Iris pigment epithelial cell (primary cell): ENCODE measurements around the gene JMJD6.
"Not testable (repeated sequence)": the region's sequence is repeated elsewhere in the genome, so short reads cannot be mapped to it uniquely, and the experiment has no call there.

Source experiments
- DNase-seq: peaks from one replicate; pipeline ENCODE4 v3.0.0-alpha.2; 2011; ENCODE audit warnings: low read depth

The JMJD6 gene

DNA sequence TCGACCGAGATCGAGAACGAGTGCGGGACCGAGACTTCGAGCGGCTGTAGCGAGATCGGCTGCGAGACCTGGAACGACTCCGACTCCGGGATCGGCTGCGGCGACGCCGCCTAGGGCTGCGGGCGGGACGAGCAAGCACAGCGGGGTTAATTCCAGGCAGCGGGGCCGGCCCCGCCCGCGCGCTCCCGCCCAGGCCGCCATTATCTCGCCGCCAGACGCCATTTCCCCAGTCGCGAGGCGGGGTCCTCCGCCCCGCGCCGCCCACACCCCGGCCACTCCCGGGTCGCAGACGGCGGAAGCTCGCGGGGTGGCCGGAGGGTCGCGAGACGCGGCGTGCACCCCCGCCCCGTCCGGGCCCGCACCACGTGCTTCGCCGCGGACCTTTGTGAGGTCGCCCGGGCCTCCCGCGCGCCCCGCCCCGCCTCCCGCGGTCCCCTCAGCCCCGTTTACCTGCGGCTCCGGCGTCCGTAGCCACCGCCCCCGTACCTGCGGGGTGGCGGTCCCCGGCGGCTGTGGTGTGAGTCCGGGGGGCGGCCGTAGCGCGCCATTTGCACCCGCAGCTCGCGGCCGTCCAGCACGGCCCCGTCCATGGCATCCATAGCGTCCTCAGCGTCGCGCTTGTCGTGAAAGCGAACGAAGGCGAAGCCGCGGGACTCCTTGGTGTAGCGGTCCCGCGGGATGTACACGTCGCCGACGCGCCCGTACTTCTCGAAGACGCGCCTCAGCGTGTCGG is 10.1 kb upstream of the JMJD6 start:
- peak; percentile 75 for DNase-seq

DNA sequence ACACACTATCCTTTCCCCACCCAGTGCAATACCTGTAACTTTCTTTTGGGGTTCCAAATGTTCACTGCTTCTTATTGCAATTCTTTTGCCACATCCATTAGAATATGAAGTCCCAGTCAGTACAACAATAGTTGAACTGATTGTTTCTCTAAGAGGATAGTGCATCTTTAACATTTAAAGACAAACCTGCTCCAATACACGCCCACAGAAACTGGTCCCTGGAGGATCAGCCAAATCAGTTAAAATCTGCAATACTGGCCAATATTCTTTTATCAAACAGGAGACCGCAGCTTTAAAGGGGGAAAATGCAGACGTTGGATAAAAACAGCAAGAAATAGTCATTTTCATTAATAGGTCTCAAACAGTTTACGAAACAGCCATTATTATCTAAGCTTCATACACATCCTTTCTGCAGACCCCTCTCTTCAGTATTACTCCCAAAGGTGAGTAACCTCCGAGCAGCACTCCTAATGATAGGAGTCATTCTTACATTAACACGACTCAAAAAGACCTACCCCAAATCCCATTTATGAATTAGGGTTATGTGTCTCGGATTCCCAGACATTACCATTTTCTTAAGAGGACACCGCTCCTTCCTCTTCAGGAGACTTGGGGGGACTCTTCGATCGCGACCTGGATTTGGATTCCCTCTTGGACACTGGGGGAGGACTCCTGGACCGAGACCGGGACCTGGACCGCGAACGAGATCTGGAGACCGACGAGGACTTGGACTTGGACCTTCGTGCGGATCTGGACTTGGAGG is 9.4 kb upstream of the JMJD6 start:
- no peak for DNase-seq

- DNase-seq = peak; percentile 62
Observed at GRCh38 chr17:76735006-76735405, 8.6 kb upstream of the JMJD6 start.

- peak; percentile 65 for DNase-seq
Observed at GRCh38 chr17:76734080-76734840, 7.9 kb upstream of the JMJD6 start.

DNA sequence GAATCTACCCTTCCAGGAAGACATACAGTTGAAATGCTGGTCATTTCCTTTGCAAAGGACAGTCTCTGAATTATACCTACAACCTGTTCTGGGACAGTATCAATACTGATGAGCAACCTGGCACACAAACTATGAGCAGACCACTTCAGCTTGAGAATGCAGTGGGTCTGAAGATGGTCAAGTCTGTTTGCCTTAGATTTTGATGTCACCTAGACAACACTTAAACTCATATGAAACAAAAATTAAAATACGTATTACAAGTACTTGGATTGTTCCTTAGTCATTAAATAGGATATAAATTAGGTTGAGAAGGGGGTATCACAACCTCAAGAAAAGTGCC is 7.2 kb upstream of the JMJD6 start:
- DNase-seq = no peak

DNA sequence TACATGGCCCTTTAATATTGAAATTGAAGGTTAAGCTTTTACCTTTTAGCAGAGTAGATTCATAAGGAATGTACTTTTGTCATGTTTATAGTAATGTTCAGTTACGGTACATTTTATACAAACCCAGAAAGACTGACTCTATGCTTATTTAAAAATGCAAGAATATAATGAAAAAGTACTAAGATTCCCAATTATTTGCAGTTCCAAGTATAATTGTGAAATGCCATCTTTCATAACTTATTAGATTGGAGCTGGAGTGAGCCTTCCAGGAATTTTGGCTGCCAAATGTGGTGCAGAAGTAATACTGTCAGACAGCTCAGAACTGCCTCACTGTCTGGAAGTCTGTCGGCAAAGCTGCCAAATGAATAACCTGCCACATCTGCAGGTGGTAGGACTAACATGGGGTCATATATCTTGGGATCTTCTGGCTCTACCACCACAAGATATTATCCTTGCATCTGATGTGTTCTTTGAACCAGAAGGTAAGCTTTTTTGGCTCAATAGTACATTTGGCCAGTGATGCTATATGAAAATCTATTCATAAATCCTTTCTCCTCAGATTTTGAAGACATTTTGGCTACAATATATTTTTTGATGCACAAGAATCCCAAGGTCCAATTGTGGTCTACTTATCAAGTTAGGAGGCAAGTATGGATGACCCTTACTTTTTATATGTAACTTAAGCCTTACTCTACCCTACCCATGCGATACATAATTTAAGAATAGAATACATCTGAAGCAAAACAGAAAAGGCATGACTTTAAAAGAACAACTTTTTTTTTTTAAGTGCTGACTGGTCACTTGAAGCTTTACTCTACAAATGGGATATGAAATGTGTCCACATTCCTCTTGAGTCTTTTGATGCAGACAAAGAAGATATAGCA is 6.6 kb upstream of the JMJD6 start:
- no peak for DNase-seq

GRCh38 chr17:76731800-76732733 is 5.7 kb upstream of the JMJD6 start:
- DNase-seq = not testable (repeated sequence)

- peak; percentile 37 for DNase-seq
Observed at GRCh38 chr17:76727745-76728456, 1.5 kb upstream of the JMJD6 start.

DNA sequence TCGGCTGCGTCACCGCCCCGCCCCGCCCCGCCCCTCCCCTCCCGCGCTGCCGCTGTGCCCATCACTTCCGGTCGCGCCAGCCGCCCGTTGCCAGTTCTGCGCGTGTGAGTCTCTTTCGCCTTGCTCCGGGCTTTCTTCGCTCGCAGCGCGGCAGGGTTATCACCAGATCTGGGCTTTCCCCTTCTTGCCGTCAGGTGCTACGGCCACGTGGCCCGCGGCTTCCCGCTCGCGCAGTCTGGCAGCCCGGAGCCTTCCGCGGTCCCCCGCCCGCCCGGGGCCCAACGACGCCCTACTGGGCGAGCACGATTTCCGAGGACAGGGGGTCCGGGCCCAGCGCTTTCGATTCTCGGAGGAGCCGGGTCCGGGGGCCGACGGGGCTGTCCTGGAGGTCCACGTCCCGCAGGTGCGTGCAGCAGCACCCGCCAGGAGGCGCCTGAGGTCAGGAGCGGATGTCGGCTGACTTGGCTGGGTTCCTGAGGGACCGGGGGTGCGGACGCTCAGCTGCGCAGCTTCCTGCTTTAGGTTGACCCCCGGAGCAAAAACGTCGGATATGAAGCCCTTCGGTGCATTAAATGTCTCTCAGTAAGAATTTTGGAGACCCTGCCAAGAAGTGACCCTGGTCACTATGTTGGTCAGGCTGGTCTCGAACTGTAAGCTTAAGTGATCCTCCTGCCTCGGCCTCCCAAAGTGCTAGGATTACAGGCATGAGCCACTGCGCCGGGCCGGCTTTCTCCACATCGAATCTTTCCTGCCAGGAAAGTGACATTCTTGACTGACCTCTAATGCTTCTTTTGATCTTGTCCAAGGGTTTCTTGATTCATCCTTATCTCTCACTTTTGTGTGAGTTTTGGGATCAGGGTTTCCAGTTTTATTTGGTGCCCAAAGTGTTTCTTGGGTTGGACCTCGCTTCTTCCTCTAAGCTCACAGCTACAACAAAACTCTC is 641 bp upstream of the JMJD6 start, which contains the start of gene METTL23:
TSS of gene METTL23 (plus strand) at position 64 of the 943 bp plus-strand sequence. CDS start 2,872 bp downstream, outside the sequence.
- DNase-seq = peak; percentile 75

- DNase-seq = peak; percentile 45
Observed at GRCh38 chr17:76725580-76726230, 701 bp downstream of the JMJD6 start.

GRCh38 chr17:76723812-76724211 is 2.6 kb downstream of the JMJD6 start:
- no peak for DNase-seq

DNA sequence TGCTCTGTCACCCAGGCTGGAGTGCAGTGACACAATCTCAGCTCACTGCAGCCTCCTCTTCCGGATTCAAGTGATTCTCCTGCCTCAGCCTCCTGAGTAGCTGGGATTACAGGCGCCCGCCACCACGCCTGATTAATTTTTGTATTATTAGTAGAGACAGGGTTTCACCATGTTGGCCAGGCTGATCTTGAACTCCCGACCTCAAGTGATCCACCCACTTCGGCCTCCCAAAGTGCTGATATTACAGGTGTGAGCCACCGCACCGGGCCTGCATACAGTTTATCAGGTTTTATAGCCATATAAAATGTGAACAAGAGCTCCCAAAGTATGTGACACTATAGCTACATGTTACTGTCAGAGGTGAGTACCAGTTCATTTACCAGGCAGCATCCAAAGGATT is 3.4 kb downstream of the JMJD6 start:
- not testable (repeated sequence) for DNase-seq

DNA sequence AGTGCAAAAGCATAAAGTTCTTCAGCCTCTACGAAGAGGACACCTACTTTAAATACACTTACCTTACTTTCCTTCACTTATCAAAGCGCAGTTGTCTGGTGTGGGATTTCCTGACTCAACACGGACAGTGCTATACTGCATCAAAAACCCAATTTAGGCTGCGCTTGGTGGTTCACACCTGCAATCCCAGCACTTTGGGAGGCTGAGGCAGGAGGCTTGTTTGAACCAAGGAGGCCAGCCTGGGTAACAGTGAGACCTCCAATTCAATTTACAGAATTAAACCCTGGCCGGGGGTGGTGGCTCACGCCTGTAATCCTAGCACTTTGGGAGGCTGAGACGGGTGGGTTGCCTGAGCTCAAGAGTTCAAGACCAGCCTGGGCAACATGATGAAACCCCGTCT is 4.1 kb downstream of the JMJD6 start:
- DNase-seq = no peak

DNA sequence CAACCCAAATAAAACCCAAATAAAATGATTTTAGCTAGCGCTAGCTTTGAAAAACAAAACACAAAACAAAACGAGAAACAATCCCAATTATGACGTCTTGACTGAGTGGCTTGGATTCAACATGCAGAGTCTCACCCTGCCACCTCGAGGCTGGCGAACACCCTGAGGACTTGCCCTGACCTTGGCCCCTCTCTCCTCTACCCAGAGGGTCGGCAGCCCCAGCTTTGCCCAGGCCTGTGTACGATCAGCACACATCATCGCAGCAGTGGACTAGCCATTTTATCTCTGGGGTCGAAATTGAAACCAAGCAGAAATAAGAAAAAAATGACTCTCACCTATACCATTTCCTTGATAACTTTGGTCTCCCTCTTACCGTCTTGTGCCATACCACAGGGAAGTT is 4.9 kb downstream of the JMJD6 start:
- no peak for DNase-seq

GRCh38 chr17:76720941-76721340 is 5.5 kb downstream of the JMJD6 start:
- no peak for DNase-seq

- DNase-seq = no peak
Observed at GRCh38 chr17:76720211-76720610, 6.2 kb downstream of the JMJD6 start.

GRCh38 chr17:76718516-76718915 is 7.9 kb downstream of the JMJD6 start:
- no peak for DNase-seq

DNA sequence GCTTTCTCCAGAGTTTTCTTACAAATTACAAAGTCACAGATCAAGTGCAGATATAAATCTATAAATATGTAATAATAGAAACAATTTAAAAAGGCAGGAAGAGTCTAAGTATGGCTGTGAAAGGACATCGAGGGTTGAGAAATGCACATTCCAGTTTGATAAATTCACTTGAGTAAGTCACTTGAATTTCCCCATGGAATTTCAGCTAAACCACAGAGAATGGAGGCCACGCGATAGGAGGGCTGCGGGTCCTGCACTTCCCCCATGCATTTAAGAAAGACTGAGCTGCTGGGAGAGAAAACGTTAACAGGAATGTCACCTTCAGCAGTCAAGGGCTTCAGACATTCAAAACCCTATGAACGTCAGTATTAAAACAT is 9.6 kb downstream of the JMJD6 start:
- peak; percentile 98 for DNase-seq
